GM18507 (cell line): ENCODE measurements around the gene KRTAP10-1.
A peak's percentile ranks its signal among the peaks of the same experiment; 100 is the strongest.

Source experiments
- DNase-seq: peaks from one replicate; pipeline ENCODE4 v3.0.0; 2011; ENCODE audit warnings: low read depth; ENCODE audit not compliant: insufficient read length; ENCODE audit errors: extremely low spot score
- FAIRE-seq: peaks from 2 replicates; lab custom pipeline; 2011; peaks lifted over from hg19 to GRCh38; lab: Jason Lieb, UNC

Gene KRTAP10-1

DNA sequence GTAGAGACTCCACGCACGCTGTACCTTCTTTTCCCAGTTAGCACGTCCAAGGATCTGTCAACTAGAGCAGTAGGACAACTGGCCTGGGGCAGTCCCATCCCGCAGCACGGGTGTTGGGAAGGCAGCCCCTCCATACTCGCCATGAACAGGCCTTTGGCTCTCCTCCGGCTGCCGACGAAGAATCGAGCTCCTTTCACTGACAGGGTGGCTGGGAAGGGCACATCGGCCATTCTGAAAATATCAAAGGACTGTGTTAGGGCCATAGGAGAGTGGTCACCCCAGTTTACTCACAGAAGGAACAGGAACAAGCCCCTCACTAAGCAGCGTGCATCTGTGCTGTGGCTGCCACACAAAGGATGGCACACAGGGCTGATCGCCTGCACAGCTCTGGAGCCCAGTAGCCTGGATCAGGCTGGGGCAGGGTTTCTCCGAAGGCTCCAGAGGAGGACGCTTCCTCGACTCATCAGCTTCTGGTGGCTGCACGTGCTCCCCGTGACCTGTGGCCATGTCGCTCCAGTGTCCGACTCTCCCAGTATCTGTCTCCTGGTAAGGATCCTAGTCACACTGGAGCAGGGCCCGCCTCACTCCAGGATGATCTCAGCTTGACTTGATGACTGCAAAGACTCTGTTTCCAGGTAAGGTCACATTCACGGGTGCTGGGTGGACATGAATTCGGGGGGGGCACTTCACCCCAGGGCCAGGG is 8.9 kb downstream of the KRTAP10-1 start:
- DNase-seq (no peak), FAIRE-seq (no peak)

DNA sequence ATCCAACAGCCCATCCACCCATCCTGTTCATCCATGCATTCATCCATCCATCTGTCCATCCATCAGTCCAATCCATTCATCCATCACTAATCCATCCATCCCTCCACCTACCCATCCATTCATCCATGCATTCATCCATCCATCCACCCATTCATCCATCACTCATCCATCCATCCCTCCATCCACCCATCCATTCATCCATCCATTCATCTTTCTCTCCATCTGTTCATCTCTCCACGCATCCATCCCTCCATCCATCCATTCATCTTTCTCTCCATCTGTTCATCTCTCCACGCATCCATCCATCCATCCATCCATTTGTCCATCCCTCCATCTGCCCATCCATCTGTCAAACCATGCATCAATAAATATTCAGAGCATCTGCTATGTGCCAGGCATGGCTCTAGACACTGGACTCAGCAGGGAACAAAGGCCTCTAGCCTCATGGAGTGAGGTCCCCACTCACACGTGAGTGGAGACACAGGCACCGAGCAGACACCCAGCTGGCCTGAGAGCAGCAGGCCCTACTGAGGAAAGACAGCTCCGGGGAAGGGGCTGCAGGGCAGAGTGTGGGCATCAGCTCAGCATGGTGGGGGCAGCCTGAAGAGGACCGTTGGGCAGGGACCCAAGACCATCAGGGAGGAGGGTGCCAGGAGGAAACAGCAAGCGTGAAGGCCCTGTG is 9.6 kb downstream of the KRTAP10-1 start:
- FAIRE-seq (no peak), DNase-seq (no peak)

- FAIRE-seq, result no peak
Measured at GRCh38 chr21:44529503-44530125, 10.4 kb downstream of the KRTAP10-1 start.

GRCh38 chr21:44529011-44529421 is 11.0 kb downstream of the KRTAP10-1 start:
- DNase-seq (no peak), FAIRE-seq (no peak)

More at GRCh38 chr21:44529503-44530125, 10.4 kb downstream of the KRTAP10-1 start:
- no peak for DNase-seq

DNA sequence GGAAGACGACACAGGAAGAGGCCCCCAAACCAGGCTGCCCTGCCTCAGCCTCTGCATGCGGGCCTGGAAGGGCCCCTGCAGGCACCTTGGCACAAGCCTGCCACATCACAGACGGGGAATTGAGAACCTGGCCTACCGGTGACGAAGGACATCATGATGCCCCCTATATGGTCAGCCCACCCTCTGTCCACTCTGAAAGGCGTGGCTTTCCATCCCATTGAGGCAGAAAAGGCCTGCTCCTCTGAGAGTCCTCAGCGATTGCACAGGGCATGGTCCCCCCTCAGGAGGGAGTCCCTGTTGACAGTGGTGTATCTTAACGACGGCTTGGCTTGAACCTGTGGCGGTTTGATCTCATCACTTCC is 11.4 kb downstream of the KRTAP10-1 start:
- FAIRE-seq, result no peak
- no peak for DNase-seq

GRCh38 chr21:44527983-44528633 is 11.9 kb downstream of the KRTAP10-1 start:
- no peak for DNase-seq
- no peak for FAIRE-seq

DNA sequence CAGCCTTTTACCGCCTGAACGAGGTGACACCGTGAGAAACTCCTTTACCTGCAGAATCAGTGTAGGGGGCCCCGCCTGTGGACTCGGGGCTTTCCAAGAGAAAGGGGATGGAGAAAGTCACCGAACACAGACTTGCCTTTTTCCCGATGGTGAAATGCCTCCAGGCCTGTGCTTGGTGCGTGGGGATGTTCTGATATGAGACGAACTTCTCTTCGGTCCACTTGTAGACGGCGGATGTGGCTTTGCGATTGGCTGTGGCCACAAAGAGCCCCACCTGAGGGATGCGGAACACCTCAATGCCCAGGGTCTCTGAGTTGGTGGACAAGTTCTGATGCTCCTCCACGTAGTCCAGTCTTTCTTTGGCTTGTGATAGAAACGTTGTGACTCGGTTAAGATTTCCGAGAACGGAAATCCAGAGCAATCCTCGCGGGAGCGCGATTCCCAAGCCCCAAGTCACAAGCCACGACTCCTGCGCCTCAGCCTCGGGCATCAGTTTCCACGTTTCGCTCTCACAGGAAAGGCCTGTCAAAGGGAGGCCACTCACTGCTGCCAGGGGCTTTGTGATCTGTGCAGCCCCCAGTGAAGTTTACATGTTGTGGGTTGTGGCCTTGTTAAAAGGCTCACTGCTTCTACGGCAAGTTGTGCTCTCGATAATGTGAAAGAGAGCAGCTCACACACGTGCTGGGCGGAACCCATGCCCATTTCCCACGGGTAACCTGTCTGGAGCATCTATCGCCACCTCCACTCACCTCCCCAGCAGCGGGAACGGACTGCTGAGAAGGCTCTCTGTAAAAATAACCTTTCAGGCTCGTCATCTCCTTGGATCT is 12.6 kb downstream of the KRTAP10-1 start:
- DNase-seq (no peak), FAIRE-seq (no peak)

DNA sequence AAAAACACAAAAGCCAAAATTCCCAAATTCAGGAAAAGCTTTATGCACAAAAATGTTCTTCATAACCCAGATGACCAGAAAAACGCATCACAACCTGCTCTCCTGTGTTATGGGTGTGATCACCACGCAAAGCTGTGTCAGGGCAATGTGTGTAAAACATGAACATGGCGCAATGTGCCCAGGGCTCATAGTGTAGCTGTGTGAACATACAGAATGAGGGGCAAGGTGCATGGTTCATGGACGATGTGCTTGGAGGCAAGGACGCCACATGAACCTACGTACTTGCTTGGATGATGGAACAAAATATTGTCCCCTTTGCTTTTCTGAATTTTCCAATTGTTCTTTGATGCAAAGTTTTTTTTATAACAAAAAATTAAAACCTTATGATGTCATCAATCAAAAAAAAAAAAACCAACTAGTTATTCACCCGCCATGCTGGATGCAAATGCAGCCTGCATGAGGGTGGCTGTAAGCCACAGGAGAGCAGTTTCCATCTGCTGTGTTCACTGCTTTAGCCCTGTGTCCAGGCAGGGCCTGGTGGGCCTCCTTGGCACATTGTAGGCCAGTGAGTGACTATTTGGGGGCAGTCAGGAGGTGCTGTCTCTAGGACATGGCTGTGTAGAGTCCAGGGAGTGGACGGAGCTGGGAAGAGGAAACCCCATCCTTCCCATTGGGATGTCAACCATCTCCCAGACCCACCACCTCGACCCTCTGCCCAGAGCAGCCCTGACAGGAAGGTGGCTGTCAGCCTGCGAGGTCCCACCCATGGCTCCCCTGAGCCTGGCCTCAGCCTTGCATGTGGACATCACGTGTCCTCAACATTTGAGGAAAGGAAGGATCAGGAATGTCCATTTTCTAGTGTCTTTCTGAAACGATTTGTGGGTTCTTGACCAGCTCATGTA is 13.6 kb downstream of the KRTAP10-1 start:
- FAIRE-seq (no peak), DNase-seq (no peak)

- DNase-seq, result no peak
- no peak for FAIRE-seq
Measured at GRCh38 chr21:44525391-44526095, 14.5 kb downstream of the KRTAP10-1 start.

- no peak for DNase-seq
- FAIRE-seq, result no peak
Measured at GRCh38 chr21:44524414-44525371, 15.3 kb downstream of the KRTAP10-1 start.

DNA sequence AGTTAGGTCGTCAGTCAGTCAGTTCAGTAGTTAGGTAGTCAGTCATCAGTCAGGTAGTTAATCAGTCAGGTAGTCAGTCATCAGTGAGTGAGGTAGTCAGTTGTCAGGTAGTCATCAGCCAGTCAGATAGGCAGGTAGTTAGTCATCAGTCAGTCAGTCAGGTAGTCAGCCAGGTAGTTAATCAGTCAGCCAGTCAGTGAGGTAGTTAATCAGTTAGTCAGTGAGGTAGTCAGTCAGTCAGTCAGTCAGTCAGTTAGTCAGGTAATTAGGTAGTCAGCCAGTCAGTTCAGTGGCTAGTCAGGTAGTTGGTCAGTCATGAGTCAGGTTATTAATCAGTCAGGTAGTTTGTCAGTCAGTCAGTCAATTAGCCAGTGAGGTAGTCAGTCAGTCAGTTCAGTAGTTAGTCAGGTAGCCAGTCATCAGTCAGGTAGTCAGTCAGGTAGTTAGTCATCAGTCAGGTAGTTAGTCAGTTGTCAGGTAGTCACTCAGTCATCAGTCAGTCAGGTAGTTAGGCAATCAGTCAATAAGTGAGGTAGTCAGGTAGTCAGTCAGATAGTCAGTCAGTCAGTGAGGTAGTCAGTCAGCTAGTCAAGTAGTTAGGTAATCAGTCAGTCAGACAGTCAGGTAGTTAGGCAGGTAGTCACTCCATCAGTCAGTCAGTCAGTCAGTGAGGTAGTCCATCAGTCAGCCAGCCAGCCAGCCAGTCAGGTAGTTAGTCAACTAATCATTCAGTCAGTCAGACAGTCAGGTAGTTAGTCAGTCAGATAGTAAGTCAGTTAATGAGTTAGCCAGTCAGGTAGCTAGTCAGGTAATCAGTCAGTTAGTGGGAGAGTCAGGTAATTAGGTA is 16.2 kb downstream of the KRTAP10-1 start:
- DNase-seq (no peak), FAIRE-seq (no peak)

DNA sequence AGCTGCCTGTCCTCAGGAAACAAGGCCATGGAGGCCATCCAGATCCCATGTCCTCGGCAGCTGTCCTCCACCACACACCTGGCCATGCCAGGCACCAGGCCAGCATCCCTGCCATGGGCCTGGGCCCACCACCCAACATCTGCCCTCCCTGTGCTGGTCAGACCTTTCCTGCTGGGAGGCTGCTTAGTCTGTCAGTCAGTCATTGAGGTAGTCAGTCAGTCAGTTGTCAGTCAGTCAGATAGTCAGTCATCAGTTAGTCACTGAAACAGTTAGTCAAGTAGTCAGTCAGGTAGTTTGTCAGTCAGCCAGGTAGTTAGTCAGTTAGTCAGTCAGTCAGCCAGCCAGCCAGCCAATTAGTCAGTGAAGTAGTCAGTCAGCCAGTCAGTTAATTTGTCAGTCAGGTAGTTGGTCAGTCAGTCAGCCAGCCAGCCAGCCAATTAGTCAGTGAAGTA is 17.2 kb downstream of the KRTAP10-1 start:
- peak; percentile 24 for FAIRE-seq
- no peak for DNase-seq

- no peak for DNase-seq
- no peak for FAIRE-seq
Measured at GRCh38 chr21:44521928-44522752, 17.9 kb downstream of the KRTAP10-1 start.

DNA sequence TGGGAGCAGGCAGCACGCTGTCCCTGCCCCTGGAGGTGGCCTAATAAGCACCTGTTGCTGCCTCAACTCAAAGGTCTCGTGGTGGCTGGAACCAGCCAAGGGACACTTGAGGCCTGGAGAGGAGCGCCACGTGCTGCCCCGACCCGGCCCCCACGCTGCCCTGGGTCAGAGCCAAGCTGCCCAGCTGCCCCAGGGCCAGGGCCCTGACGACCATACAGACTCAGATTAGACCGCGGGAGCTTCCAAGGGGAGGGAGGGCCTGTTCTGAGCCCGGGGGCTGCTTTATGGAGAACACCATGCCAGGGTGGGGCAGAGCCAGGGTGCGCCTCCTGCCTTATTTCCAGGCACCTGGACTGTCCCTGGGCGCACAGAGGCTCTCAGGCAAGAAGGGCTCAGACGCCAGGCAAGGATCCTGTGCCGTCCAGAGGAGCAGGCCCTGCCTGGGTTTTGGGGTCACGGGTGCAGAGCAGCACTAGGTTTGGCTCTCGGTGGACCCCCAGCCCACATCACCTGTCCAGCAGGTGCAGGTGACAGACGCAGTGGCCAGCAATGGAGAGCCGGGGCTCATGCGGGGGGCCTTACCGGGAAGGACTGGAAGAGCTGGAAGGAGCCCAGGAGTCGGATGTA is 18.6 kb downstream of the KRTAP10-1 start:
- DNase-seq (no peak), FAIRE-seq (no peak)
